Type B pancreatic cell (in vitro differentiated cells): ENCODE data around the gene TRIM6. TPM values are rescaled to one million over a fixed set of nuclear protein-coding genes. Genes with fewer than 3 reads are reported as not detected.
"Not testable (repeated sequence)": the region's sequence is repeated elsewhere in the genome, so short reads cannot be mapped to it uniquely, and the experiment has no call there.

ENCODE experiments used
- DNase-seq: peaks from one replicate; pipeline ENCODE4 v3.0.0; 2021; ENCODE audit warnings: mixed read lengths; ENCODE audit not compliant: unreplicated experiment; ENCODE audit errors: extremely low spot score
- H3K27ac Mint-ChIP-seq: 2 replicates; pipeline ENCODE4 v1.8.0; 2021; ENCODE audit warnings: mild to moderate bottlenecking, mixed read lengths
- H3K27me3 Mint-ChIP-seq: 2 replicates; pipeline ENCODE4 v1.8.0; 2021; ENCODE audit warnings: mixed read lengths
- H3K36me3 Mint-ChIP-seq: 2 replicates; pipeline ENCODE4 v1.8.0; 2021; ENCODE audit warnings: mixed read lengths
- H3K4me1 Mint-ChIP-seq: one replicate; pipeline ENCODE4 v1.8.0; 2021; ENCODE audit warnings: mixed read lengths; ENCODE audit not compliant: unreplicated experiment
- H3K4me3 Mint-ChIP-seq: 2 replicates; pipeline ENCODE4 v1.8.0; 2021; ENCODE audit warnings: mild to moderate bottlenecking, mixed read lengths
- H3K9me3 Mint-ChIP-seq: 2 replicates; pipeline ENCODE4 v1.8.0; 2021; ENCODE audit warnings: mixed read lengths
- CTCF ChIP-seq: fragments of 200-600 bp; sonication (generic); conservative IDR thresholded peaks from 2 replicates; pipeline ENCODE4 v1.5.0; 2021; ENCODE audit warnings: antibody characterized with exemption, mild to moderate bottlenecking
- total RNA-seq: library from RNA; stranded (reverse); gene quantifications from 2 replicates; pipeline ENCODE4 v1.2.1, GENCODE V29; 2021; ENCODE audit warnings: low replicate concordance

The TRIM6 gene
- total RNA-seq, 1 donor from 2014 or later: 7.5 TPM

DNA sequence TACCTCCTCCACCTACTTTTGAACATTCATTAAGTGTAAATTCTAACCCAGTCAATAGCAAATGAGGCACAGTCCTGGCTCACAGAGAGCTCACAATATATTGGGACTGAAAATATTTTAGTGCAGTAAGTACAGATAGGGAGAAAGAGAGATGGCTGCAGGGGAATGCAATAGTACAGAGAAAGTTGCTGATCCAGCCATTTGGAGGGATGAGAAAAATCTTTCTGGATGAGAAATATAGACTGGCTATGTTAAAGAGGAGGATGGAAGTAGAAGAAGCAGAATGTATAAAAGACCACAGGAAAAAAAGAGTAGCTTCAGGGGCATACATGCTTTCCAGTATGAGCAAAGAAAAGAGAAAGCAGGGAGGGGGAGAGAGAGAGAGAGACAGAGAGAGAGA is 19.3 kb upstream of the TRIM6 start:
- no peaks in the 10 kb centered on the region for H3K36me3 Mint-ChIP-seq
- no peak for TF ChIP-seq CTCF

DNA sequence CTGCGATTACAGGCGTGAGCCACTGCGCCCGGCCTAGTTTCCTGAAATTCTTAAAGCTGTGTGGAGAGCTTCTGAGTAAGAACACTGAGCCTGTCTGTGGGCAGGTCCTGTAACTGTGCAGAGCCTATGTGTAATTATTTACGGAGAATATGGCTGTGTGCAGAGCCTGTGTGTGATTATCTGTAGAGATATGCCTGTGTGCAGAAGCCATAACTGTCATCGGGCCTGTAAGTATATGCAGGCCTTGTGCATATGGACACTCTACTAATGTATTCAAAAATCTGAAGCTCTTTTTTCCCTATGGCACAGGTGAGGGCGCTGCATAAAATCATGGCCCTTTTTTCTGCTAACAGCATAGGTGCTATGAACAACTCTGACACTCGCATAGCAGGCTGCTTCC is 15.9 kb upstream of the TRIM6 start, which contains the start of gene OR52B6:
Gene OR52B6, plus strand, starts transcription at position 301 of the 400 bp plus-strand sequence. Its CDS starts 0 bp downstream, at position 301.
- H3K4me1 Mint-ChIP-seq: no peaks in the 10 kb centered on the region
- H3K27ac Mint-ChIP-seq: no peak within 1 kb of the TSS
- H3K9me3 Mint-ChIP-seq: no peaks in the 10 kb centered on the region
- no peaks in the 10 kb centered on the region for H3K36me3 Mint-ChIP-seq
- H3K27me3 Mint-ChIP-seq: no peaks in the 10 kb centered on the region
- no peak for TF ChIP-seq CTCF
- DNase-seq: no peak
- no peak within 1 kb of the TSS for H3K4me3 Mint-ChIP-seq

More for the DNA sequence above, 19.3 kb upstream of the TRIM6 start:
- DNase-seq: no peak
- no peak overlapping the region for H3K27ac Mint-ChIP-seq
- H3K4me3 Mint-ChIP-seq: no peak overlapping the region
- H3K4me1 Mint-ChIP-seq: no peaks in the 10 kb centered on the region
- no peaks in the 10 kb centered on the region for H3K27me3 Mint-ChIP-seq
- no peaks in the 10 kb centered on the region for H3K9me3 Mint-ChIP-seq

DNA sequence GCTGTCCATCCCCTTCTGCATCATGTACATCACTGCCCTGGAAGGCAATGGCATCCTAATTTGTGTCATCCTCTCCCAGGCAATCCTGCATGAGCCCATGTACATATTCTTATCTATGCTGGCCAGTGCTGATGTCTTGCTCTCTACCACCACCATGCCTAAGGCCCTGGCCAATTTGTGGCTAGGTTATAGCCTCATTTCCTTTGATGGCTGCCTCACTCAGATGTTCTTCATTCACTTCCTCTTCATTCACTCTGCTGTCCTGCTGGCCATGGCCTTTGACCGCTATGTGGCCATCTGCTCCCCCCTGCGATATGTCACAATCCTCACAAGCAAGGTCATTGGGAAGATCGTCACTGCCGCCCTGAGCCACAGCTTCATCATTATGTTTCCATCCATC is 15.4 kb upstream of the TRIM6 start:
- Mint-ChIP-seq H3K4me3 (no peak overlapping the region), H3K4me1 (no peaks in the 10 kb centered on the region), H3K27me3 (no peaks in the 10 kb centered on the region)

DNA sequence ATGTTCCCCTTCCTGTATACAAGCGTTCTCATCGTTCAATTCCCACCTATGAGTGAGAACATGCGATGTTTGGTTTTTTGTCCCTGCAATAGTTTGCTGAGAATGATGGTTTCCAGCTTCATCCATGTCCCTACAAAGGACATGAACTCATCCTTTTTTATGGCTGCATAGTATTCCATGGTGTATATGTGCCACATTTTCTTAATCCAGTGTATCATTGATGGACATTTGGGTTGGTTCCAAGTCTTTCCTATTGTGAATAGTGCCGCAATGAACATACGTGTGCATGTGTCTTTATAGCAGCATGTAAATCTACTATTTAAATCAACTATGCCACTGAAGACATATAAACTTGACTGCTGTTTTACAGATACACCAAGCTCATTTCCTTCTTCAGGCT is 12.0 kb upstream of the TRIM6 start:
- not testable (repeated sequence) for H3K27ac Mint-ChIP-seq, H3K36me3 Mint-ChIP-seq, H3K4me3 Mint-ChIP-seq, DNase-seq, H3K27me3 Mint-ChIP-seq, H3K9me3 Mint-ChIP-seq, H3K4me1 Mint-ChIP-seq

More for the DNA sequence above, 15.4 kb upstream of the TRIM6 start:
- no peak for DNase-seq
- H3K36me3 Mint-ChIP-seq: no peaks in the 10 kb centered on the region
- H3K27ac Mint-ChIP-seq: no peak overlapping the region
- no peaks in the 10 kb centered on the region for H3K9me3 Mint-ChIP-seq
- TF ChIP-seq CTCF: no peak

DNA sequence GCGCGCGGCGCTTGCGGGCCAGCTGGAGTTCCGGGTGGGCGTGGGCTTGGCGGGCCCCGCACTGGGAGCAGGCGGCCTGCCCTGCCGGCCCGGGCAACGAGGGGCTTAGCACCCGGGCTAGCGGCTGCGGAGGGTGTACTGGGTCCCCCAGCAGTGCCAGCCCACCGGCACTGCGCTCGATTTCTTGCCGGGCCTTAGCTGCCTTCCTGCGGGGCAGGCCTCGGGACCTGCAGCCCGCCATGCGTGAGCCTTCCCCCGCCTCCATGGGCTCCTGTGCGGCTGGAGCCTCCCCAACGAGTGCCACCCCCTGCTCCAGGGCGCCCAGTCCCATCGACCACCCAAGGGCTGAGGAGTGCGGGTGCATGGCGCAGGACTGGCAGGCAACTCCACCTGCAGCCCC is 6.5 kb upstream of the TRIM6 start:
- H3K9me3 Mint-ChIP-seq, H3K4me1 Mint-ChIP-seq, H3K27ac Mint-ChIP-seq, H3K36me3 Mint-ChIP-seq, H3K4me3 Mint-ChIP-seq, H3K27me3 Mint-ChIP-seq, DNase-seq: not testable (repeated sequence)

- Mint-ChIP-seq H3K4me3 (no peak overlapping the region), H3K27me3 (no peaks in the 10 kb centered on the region), H3K9me3 (no peaks in the 10 kb centered on the region)
Measured at GRCh38 chr11:5591613-5592012, 4.8 kb upstream of the TRIM6 start.

More at GRCh38 chr11:5591613-5592012, 4.8 kb upstream of the TRIM6 start:
- TF ChIP-seq CTCF: no peak
- H3K27ac Mint-ChIP-seq: no peak overlapping the region
- DNase-seq: no peak
- no peaks in the 10 kb centered on the region for H3K36me3 Mint-ChIP-seq
- H3K4me1 Mint-ChIP-seq: peaks cover 13% of the 10 kb centered on the region
